ENCODE results near the gene AGAP1. TPM values are rescaled to one million over a fixed set of nuclear protein-coding genes. Genes with fewer than 3 reads are reported as not detected.
A peak's percentile ranks its signal among the peaks of the same experiment; 100 is the strongest.

Gene AGAP1
- total RNA-seq, 1 donor, result 12.3 TPM

DNA sequence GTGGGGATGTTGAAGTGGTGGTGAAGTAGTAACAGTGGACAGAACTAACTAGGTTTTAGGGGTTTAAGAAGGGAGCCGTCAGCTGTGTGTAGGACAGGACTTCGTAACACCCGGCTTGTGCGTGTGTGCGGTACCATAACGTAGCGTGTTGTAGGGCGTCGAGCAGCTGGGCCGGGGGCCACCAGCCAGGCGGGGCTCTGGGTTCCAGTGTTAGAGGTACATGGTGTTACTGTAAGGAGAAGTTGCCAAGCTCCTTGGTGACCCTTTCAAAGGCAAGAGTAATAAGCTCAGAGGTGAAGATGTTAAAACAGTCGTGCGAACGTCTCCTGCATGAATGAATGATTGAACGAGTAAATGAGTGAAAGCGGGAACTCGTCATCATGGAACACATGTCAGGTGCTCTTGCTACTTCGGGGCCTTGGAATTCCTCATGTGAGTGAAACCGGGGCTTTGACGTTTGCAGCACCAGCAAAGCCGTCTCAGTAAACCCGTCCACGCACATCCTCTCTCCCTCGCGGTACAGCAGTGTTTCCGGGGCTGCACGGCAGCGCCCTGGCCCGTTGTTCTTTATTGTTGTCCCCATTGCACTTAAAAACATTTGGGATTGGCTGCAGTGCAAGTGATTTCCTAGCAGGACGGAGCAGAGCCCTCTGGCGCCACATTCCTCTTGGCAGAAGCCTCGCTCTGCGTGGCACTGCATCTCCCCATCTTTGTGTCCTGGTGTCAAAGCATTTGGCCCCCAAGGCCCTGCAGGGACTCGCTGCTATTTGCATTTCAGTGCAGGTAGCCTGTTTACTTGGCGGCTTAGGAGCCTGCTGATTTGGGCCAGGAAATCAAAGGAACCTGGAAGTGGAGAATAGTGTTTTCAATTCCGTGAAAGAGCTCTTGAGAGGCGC lies 559.3 kb downstream of the AGAP1 start:
- no peak for TF ChIP-seq CTCF (IDR thresholded peaks at IDR 0.05; ENCODE audit: insufficient read depth, low read length)
- H3K4me3 ChIP-seq (ENCODE audit: low read depth, low read length), result no peak overlapping the region
- DNase-seq (ENCODE audit: low read depth), result no peak

DNA sequence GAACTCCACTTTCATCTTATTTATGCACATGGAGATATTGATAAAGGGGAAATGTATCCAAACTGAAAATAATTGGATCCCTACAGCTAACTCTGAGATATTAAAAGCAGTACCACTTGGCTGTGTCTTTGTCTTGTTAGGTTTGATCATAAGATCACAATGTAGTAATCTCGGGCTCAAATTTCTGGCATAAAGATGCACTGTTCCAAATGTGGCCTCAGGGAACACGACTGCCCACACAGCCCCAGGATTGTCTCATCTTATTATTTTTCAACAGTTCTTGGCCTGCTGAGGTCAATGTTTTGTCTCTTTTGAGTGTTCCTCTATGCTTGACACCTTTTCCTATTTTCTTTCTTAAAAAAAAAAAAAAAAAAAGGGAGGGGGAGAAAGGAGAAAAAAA lies 560.3 kb downstream of the AGAP1 start:
- TF ChIP-seq CTCF (IDR thresholded peaks at IDR 0.05; ENCODE audit: insufficient read depth, low read length), result no peak
- peak; percentile 3 for DNase-seq (ENCODE audit: low read depth)
- no peak overlapping the region for H3K4me3 ChIP-seq (ENCODE audit: low read depth, low read length)

DNA sequence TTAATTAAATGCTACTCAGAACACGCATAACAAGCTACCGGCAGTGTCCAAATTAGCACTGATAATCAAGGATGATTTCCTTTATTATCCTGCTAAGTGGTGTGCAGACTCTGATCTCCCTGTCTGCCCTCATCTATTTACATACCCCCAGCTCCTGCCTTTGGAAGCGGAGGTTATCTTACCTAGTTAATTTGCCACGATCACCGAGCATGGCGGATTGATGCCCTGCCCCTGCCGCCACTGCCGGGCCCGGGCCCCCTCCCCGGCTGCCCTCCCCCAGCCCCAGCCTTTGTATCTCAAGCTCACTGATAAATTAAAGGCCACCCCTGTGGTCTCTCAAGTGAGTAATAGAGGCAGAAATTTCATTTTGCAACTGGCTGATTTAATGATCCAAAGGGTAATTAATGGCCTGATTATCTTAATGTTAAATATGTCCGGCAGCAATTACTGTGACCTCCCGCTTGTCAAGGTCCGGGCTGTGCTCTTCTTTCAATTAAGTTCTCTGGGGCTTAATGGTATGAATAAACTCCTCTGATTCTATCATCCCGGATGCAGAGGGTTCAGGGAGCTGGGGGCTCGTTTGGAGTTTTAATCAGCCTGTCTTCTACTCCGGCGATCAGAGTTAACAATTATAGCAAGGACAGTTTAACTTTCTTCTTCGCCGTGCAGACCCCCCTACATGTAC lies 560.9 kb downstream of the AGAP1 start:
- no peak for TF ChIP-seq CTCF (IDR thresholded peaks at IDR 0.05; ENCODE audit: insufficient read depth, low read length)
- DNase-seq (ENCODE audit: low read depth), result no peak
- H3K4me3 ChIP-seq (ENCODE audit: low read depth, low read length), result no peak overlapping the region

- H3K4me3 ChIP-seq (ENCODE audit: low read depth, low read length), result no peak overlapping the region
- TF ChIP-seq CTCF (IDR thresholded peaks at IDR 0.05; ENCODE audit: insufficient read depth, low read length), result no peak
- DNase-seq (ENCODE audit: low read depth), result no peak
Observed at GRCh38 chr2:236055471-236055870, 561.6 kb downstream of the AGAP1 start.

- no peak overlapping the region for H3K4me3 ChIP-seq (ENCODE audit: low read depth, low read length)
- no peak for DNase-seq (ENCODE audit: low read depth)
- TF ChIP-seq CTCF (IDR thresholded peaks at IDR 0.05; ENCODE audit: insufficient read depth, low read length), result no peak
Observed at GRCh38 chr2:236056141-236056540, 562.3 kb downstream of the AGAP1 start.

- TF ChIP-seq CTCF (IDR thresholded peaks at IDR 0.05; ENCODE audit: insufficient read depth, low read length), result no peak
- no peak for DNase-seq (ENCODE audit: low read depth)
- H3K4me3 ChIP-seq (ENCODE audit: low read depth, low read length), result no peak overlapping the region
Observed at GRCh38 chr2:236057375-236057774, 563.5 kb downstream of the AGAP1 start.
